ENCODE results near the gene C10orf143. TPM values are rescaled to one million over a fixed set of nuclear protein-coding genes. Genes with fewer than 3 reads are reported as not detected.

C10orf143 gene
- total RNA-seq, 3 donors from 2014 or later (not counting 1 experiment from before 2014, with no cell fraction given) = 7.1 to 10.9 (median 8.2) TPM

DNA sequence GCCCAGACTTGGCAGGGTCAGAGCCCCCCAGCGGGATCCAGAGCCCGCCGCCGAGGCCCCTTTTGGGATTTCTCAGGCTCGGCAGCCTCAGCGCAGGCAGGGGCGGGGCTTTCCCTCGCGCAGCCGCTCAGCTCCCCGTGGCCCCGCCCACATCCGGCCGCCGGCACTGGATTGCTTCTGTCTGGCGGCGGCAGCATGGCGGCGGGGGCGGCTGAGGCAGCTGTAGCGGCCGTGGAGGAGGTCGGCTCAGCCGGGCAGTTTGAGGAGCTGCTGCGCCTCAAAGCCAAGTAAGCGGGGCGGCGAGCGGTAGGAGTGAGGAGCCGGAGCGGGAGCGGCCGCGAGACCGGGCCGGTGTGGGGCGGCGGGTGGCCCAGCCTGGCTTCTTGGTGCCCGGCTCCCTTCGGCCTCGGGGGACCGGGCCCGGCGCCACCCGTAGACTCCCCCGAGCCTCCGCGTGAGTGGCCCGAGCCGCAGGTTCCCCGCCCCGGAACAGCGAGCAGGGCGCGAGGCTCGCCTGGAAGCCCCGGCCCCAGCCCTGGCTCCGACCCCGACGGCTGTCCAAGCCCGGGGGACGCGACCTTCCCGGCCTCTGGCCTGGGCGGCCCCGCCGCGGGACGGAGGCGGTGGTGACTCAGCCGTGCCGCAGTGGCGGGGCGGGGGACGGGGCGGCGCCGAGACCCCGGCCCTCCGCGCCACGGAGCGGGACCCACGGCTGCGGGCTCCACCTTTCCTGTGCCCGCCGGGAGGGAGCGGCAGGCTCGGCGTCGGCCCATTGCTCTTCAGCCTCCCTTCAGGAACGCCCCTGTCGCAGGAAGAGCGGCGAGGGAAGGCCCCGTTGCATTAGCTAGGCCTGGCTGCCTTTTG is 25.8 kb upstream of the C10orf143 start, which contains the start of gene GLRX3:
GLRX3 (plus strand) TSS at position 166 of the 864 bp plus-strand sequence; CDS start at position 196, 30 bp downstream.
- intact Hi-C loops (cut with micrococcal nuclease) = loop anchor here (1.0 kb wide), 1 partner anchor 25 kb away; no protein-coding TSS in a partner anchor
- TF ChIP-seq, protein P1, sequence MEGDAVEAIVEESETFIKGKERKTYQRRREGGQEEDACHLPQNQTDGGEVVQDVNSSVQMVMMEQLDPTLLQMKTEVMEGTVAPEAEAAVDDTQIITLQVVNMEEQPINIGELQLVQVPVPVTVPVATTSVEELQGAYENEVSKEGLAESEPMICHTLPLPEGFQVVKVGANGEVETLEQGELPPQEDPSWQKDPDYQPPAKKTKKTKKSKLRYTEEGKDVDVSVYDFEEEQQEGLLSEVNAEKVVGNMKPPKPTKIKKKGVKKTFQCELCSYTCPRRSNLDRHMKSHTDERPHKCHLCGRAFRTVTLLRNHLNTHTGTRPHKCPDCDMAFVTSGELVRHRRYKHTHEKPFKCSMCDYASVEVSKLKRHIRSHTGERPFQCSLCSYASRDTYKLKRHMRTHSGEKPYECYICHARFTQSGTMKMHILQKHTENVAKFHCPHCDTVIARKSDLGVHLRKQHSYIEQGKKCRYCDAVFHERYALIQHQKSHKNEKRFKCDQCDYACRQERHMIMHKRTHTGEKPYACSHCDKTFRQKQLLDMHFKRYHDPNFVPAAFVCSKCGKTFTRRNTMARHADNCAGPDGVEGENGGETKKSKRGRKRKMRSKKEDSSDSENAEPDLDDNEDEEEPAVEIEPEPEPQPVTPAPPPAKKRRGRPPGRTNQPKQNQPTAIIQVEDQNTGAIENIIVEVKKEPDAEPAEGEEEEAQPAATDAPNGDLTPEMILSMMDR (IDR thresholded peaks at IDR 0.05) = no peak
- Histone ChIP-seq H3K4me1 (ENCODE audit: control insufficient read depth, insufficient read depth, low read length) (peaks cover 30% of the 10 kb centered on the region), H3K4me3 (ENCODE audit: low read length) (peak within 1 kb of the TSS; percentile 59), H3K27ac (ENCODE audit: low read length) (peak within 1 kb of the TSS; percentile 66), H3K36me3 (ENCODE audit: control insufficient read depth, insufficient read depth, low read length) (no peaks in the 10 kb centered on the region), H3K27me3 (ENCODE audit: control insufficient read depth, insufficient read depth, low read length) (no peaks in the 10 kb centered on the region), H3K9me3 (ENCODE audit: control insufficient read depth, insufficient read depth, low read length) (no peaks in the 10 kb centered on the region)
- Mint-ChIP-seq H3K27ac (peak within 1 kb of the TSS; percentile 60 to 86), H3K4me1 (peaks cover 21 to 25% of the 10 kb centered on the region in 2 donors), H3K27me3 (ENCODE audit: low read depth in 2 of 2) (peaks cover 5 to 7% of the 10 kb centered on the region in 2 donors), H3K36me3 (no peaks in the 10 kb centered on the region), H3K4me3 (peak within 1 kb of the TSS; percentile 97), H3K9me3 (no peaks in the 10 kb centered on the region)
- ATAC-seq (peak; percentile 96 to 98 (median 98)), DNase-seq (peak; percentile 90 to 94)
- under 1% methylated on average over 96 of the region's 96 CpGs for WGBS (ENCODE audit: insufficient coverage)

DNA sequence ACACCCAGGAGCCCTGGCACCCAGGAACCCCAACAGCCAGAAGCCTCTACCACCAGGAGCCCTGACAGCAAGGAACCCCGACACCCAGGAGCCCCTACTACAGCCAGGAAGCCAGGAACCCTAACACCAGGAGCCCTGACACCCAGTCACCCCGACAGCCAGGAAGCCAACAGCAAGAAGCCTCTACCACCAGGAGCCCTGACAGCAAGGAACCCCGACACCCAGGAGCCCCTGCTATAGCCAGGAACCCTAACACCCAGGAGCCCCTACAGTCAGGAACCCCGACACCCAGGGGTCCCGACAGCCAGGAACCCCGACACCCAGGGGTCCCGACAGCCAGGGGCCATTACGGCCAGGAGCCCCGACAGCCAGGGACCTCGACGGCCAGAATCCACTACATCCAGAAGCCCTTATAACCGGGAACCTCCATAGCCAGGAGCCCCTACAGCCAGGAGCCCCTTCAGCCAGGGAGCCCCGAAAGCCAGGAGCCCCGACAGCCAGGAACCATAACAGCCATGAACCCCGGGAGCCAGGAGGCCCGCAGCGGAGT is 25.1 kb upstream of the C10orf143 start:
- no peaks in the 10 kb centered on the region for H3K9me3 Mint-ChIP-seq
- no peaks in the 10 kb centered on the region for H3K27me3 ChIP-seq (ENCODE audit: control insufficient read depth, insufficient read depth, low read length)
- H3K27me3 Mint-ChIP-seq (ENCODE audit: low read depth in 2 of 2) = peaks cover 7 to 9% of the 10 kb centered on the region in 2 donors
- H3K36me3 ChIP-seq (ENCODE audit: control insufficient read depth, insufficient read depth, low read length) = no peaks in the 10 kb centered on the region
- H3K36me3 Mint-ChIP-seq = no peaks in the 10 kb centered on the region
- ATAC-seq (no peak), DNase-seq (no peak)
- TF ChIP-seq, protein P1 (IDR thresholded peaks at IDR 0.05) = no peak
- H3K27ac Mint-ChIP-seq = peak overlapping the region; percentile 60 to 86
- H3K4me1 Mint-ChIP-seq = peaks cover 21 to 23% of the 10 kb centered on the region in 2 donors
- peak overlapping the region; percentile 59 for H3K4me3 ChIP-seq (ENCODE audit: low read length)
- WGBS (ENCODE audit: insufficient coverage) = 21% methylated on average over 17 of the region's 17 CpGs
- H3K27ac ChIP-seq (ENCODE audit: low read length) = peak overlapping the region; percentile 66
- intact Hi-C loops (cut with micrococcal nuclease) = loop anchor here (1.0 kb wide), 1 partner anchor 24 kb away; no protein-coding TSS in a partner anchor
- no peaks in the 10 kb centered on the region for H3K9me3 ChIP-seq (ENCODE audit: control insufficient read depth, insufficient read depth, low read length)
- H3K4me1 ChIP-seq (ENCODE audit: control insufficient read depth, insufficient read depth, low read length) = peaks cover 26% of the 10 kb centered on the region
- H3K4me3 Mint-ChIP-seq = peak overlapping the region; percentile 97

DNA sequence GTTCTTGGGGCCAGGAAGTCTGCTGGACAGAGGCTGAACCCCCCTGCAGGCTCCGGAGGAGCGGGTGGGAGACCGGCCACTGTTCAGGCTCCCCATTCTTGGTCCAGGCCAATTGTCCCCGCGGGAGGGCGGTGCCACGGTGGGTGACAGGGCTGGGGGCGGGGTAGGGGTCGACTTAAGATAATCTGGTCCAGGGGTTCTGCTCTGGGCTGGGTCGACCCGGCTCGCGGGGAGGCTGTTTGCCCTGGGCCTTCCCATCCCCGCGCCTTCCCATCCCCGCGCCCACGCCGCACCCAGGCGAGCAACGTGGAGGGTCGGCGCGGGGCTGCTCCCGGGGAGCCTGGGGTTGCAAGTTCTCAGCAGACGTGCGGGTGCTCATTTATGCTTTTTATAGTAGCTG is 18.3 kb upstream of the C10orf143 start:
- intact Hi-C loops (cut with micrococcal nuclease) = loop anchor here (5.0 kb wide), 1 partner anchor 1097 kb away; no protein-coding TSS in a partner anchor
- peaks cover 5% of the 10 kb centered on the region for H3K4me1 ChIP-seq (ENCODE audit: control insufficient read depth, insufficient read depth, low read length)
- Mint-ChIP-seq H3K36me3 (no peaks in the 10 kb centered on the region), H3K27ac (no peak overlapping the region), H3K27me3 (ENCODE audit: low read depth in 2 of 2) (peaks cover 7 to 11% of the 10 kb centered on the region in 2 donors), H3K4me3 (no peak overlapping the region), H3K4me1 (peaks cover 12 to 14% of the 10 kb centered on the region in 2 donors), H3K9me3 (no peaks in the 10 kb centered on the region)
- DNase-seq (no peak), ATAC-seq (no peak)
- no peaks in the 10 kb centered on the region for H3K9me3 ChIP-seq (ENCODE audit: control insufficient read depth, insufficient read depth, low read length)
- no peak overlapping the region for H3K4me3 ChIP-seq (ENCODE audit: low read length)
- TF ChIP-seq, protein P1 (IDR thresholded peaks at IDR 0.05) = no peak
- H3K27ac ChIP-seq (ENCODE audit: low read length) = no peak overlapping the region
- H3K36me3 ChIP-seq (ENCODE audit: control insufficient read depth, insufficient read depth, low read length) = no peaks in the 10 kb centered on the region
- H3K27me3 ChIP-seq (ENCODE audit: control insufficient read depth, insufficient read depth, low read length) = peaks cover 3% of the 10 kb centered on the region
- 46% methylated on average over 27 of the region's 27 CpGs for WGBS (ENCODE audit: insufficient coverage)

All from natural killer cell (primary cell).